GM12874 (cell line): Measurements from ENCODE around the gene PLCB1.

Experiments
- TF ChIP-seq, protein P1 (sequence below): IDR thresholded peaks from 2 replicates; pipeline ENCODE4 v1.5.1; 2011; ENCODE audit warnings: low read depth, mild to moderate bottlenecking, control low read depth, low read length, moderate library complexity; ENCODE audit not compliant: insufficient read depth

Gene PLCB1

DNA sequence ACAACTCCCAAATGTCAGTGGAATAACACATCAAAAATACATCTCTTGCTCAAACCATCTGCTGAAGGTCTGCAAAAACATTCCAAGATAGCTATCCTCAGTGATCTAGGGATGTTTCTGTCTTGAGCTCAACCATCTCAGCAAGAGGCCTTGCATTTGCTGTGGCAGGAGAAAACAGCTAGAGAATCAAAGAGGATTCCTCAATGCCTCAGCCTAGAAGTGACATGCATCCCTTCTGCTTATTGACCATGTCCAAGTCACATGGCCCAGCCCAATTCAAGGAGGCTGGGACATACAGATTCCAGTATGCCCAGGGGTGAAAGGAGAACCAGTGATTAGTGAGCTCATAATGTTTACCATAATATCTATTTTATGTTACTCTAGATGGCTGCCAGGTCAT lies 269.5 kb downstream of the PLCB1 start:
- TF ChIP-seq, protein P1, sequence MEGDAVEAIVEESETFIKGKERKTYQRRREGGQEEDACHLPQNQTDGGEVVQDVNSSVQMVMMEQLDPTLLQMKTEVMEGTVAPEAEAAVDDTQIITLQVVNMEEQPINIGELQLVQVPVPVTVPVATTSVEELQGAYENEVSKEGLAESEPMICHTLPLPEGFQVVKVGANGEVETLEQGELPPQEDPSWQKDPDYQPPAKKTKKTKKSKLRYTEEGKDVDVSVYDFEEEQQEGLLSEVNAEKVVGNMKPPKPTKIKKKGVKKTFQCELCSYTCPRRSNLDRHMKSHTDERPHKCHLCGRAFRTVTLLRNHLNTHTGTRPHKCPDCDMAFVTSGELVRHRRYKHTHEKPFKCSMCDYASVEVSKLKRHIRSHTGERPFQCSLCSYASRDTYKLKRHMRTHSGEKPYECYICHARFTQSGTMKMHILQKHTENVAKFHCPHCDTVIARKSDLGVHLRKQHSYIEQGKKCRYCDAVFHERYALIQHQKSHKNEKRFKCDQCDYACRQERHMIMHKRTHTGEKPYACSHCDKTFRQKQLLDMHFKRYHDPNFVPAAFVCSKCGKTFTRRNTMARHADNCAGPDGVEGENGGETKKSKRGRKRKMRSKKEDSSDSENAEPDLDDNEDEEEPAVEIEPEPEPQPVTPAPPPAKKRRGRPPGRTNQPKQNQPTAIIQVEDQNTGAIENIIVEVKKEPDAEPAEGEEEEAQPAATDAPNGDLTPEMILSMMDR, result no peak

DNA sequence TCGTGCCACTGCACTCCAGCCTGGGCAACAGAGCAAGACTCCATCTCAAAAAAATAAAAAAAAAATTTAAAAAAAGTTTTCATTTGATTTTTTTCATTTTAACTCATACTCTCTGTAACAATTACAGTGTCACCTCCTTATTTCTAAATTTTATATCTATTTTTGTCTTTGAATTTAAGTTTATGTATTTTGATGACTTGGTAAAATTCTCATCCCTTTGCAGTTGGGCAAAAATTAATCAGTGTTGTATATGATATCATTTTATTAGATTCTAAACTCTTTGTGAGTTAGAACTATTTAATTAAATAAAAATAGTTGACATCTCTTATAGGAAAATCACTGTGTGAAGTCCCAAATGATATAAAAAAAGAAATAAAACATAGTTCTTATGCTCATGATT lies 270.7 kb downstream of the PLCB1 start:
- TF ChIP-seq, protein P1, result no peak

DNA sequence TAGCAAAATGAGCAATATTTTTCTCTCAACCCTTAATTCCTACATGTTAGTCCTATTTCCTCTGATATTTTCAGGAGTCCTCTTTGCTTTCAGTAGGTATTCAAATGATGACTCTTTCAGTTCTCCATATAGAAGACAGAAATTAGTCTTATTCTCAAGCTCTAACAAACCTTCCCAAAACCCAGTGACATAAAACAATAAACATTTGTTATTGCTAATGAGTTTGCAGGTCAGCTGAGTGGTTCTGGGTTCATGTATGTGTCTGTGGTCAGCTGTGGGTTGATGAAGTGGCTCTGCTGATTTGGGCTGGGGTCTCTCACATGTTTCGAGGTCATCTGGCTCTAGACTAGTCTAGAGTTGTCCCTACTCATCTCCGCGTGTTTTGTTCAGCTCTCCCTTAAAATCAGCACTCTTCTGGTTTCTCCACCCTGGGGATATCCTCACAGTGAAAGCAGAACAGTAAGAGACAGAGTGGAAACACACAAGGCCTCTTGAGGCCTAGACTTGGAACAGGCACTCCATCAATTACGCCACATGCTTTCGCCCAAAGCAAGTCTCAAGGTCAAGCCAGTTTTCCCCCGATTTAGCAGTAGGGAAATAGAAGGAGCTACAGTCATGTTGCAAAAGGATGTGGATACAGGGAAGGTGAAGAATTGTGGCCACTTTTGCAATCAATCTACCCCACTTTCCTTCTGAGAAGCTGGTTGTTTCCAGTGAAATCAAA lies 273.0 kb downstream of the PLCB1 start:
- TF ChIP-seq, protein P1, result no peak

DNA sequence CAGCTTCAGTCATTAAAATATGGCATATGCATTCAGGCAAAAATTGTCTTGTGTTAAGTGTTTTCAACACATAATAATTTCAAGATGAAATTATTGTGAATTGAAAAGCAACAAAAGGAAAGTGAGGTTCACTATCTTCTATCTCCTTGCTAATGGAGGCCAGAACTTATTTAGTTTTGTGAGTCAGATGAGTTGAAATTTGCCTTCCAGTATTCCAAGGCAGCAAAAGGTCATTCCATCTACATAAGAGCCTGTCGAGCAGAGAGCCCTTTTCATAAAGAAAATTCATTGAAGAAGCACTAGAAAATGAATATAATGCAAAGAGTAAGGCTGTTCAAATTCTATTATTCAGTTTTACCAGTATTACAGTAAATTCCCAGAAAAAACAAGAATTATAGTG lies 274.3 kb downstream of the PLCB1 start:
- TF ChIP-seq, protein P1, result no peak

DNA sequence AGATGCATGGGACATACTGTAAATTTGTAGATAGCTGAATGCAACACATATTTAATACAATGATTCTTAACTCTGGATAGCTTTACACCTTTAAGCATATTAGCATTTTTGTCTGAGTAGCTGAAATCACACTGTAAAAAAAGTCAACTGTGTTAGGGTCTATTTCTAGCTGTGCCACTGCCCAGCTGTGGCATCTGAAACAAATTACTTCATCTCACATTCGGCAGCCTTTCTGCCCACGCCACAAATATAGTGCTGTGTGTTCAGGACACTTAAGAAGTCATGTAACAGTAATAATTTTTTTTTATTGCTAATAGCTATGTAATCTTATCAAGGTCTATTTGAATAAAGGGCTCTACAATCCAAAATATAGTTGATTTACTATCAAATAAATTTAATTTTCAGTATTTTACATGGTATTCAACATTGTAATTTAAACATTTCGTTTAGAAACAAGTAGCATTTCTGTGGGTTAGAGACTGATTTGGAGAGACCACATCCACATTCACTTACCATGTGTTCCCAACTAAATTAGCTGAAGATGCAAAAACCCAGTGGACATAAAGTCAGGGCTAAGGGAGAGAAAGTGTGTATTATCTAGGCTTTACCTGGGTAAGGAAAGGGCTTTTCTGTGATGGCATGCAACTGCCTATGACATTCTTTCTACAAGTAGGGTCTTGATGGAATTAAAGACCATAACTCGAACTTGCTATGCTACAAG lies 276.7 kb downstream of the PLCB1 start:
- TF ChIP-seq, protein P1, result no peak

DNA sequence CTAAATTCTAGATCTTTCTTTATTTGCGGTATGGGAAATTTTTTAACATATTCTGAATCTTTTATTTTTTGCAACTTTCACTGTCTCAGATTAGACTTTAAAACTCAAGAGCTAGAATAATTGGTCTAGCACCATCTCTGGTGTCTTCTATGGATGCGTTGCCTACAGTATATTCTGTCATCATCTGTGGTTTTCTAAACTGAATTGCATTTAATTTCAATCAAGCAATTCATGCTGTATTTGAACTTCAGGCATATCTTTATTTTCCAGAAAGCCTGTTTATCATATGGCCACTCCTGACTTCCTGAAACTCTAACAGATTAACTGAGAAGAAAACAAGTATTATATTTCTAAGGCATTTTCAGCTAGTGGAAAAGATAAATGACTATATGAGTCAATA lies 281.6 kb downstream of the PLCB1 start:
- TF ChIP-seq, protein P1, result no peak

DNA sequence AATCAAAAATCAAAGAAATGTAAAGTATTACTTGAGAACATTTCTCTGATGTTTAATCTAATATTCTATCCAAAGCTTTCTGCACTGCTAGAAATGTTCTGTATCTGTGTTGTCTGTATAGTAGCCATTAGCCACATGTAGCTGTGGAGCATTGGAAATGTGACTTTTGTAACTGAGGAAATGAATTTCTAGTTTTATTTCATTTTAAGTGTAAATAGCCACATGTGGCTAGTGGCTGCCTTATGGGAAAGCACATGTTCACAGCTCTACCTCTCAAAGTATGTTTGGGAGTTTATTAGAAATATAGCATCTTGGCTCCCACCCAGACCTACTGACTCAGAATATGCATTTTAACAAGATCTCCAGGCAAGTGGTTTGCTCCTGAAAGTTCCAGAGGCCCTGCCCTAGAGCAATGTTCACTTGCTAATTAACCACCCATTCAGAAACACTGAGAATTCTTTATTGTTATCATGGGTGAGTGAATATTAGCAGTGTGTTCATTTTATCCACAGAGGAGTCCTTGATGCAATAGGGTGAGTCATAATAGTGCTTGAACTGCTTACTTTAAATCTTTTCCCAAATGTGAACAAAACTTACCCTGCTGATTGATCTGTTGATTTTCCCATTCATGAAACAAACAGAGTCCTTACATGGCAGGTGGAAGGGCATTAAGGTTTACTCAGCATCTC lies 282.7 kb downstream of the PLCB1 start:
- TF ChIP-seq, protein P1, result no peak
